Measurements from ENCODE around the gene PCA3.

- TF ChIP-seq CTCF (IDR thresholded peaks at IDR 0.05) (no peak), POLR2AphosphoS5 (IDR thresholded peaks at IDR 0.05; ENCODE audit: low read depth, low read length) (no peak), REST (IDR thresholded peaks at IDR 0.05; ENCODE audit: insufficient read depth in 1 of 2, low read depth in 2 of 2, low read length in 1 of 2) (no peak), SIN3A (IDR thresholded peaks at IDR 0.05; ENCODE audit: borderline replicate concordance, insufficient read depth, low read depth, low read length) (no peak), TCF7L2 (IDR thresholded peaks at IDR 0.05; ENCODE audit: low read depth, low read length) (no peak)
Measured at GRCh38 chr9:76803083-76803482, 38.8 kb downstream of the PCA3 start.

Measured in Panc1 (cell line).